ENCODE data around the gene AKR7A3. TPM values are rescaled to one million over a fixed set of nuclear protein-coding genes. Genes with fewer than 3 reads are reported as not detected.

The AKR7A3 gene
- total and polyA plus RNA-seq, 9 of the 15 experiments (the other 6 are each of a cell fraction or from before 2014, with no cell fraction given) = 0.04 to 1.5 (median 0.44) TPM; not detected in 1

DNA sequence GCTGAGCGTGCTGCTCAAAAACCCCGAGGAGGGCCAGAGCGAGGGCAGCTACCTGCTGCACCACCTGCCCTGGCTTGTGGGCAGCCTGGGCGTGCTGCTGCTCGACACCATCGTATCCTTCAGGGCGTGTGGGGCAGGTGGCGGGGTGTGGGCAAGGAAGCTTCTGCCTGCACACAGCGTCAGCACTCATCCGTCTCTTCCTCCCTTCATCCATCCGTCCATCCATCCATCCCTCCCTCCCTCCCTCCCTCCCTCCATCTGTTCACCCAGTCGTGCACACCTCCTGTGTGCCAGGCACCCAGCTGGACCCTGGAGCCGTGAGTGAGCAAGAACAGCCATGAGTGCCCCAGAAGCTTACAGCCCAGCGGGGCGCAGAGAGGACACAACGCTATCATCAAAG is 38.7 kb upstream of the AKR7A3 start (continued):
- TF ChIP-seq MYBL2 (IDR thresholded peaks at IDR 0.05; ENCODE audit: low read depth) (no peak), MYBL2 (CRISPR knock-in tag; IDR thresholded peaks at IDR 0.05; ENCODE audit: borderline replicate concordance) (no peak)

DNA sequence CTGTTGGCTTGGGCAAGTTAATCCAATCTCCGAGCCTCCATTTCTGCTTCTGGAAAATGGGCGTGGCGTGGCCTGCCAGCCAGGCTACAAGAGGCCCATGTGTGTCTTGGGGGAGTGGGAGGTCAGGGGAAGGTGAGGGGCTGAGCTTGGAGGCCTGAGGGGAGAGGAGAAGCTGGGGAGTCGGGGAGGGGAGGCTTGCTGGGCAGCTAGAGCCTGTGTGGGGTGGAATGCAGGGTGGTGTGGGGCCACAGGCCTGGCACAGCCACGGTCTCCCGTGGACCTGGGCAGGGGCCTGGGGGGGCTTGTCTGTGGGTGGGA is 38.1 kb upstream of the AKR7A3 start:
- POLR2A ChIA-PET = interaction anchor here (0.6 to 1.0 kb wide), 2 partner anchors 11 to 978 kb away, joined by 3 read pairs; no protein-coding TSS in a partner anchor
- Histone ChIP-seq H3K4me1 (replicated peaks in 1 of 2; ENCODE audit: control insufficient read depth in 2 of 2, insufficient read depth in 2 of 2, low read length in 2 of 2) (peaks cover 16 to 46% of the 10 kb centered on the region in 2 experiments), H3K4me2 (ENCODE audit: insufficient read depth, low read length) (no peak overlapping the region), H3K9ac (ENCODE audit: insufficient read depth in 1 of 2, low read depth in 2 of 2, low read length in 2 of 2) (peak overlapping the region in 1 of 2 experiments; percentile 46; a peak in 2 of 4 replicates), H3K27ac (ENCODE audit: extremely low read depth, low read depth, low read length) (no peak overlapping the region), H2AFZ (ENCODE audit: low read depth, low read length) (no peak overlapping the region), H3K9me3 (replicated peaks; ENCODE audit: control insufficient read depth, insufficient read depth, low read depth, low read length) (no peaks in the 10 kb centered on the region), H3K27me3 (ENCODE audit: control insufficient read depth in 2 of 2, insufficient read depth in 2 of 2, low read length in 2 of 2) (no peaks in the 10 kb centered on the region), H3K79me2 (ENCODE audit: control insufficient read depth, insufficient read depth, low read length) (no peaks in the 10 kb centered on the region), H3K36me3 (ENCODE audit: control insufficient read depth, insufficient read depth, low read length) (peaks cover 59% of the 10 kb centered on the region; the same call in 2 of the 3 replicates), H3K4me3 (no peak overlapping the region), H3K9me1 (ENCODE audit: control insufficient read depth, insufficient read depth, low read length) (peaks cover 20% of the 10 kb centered on the region), H4K20me1 (replicated peaks; ENCODE audit: control insufficient read depth, insufficient read depth, low read length) (peaks cover 33% of the 10 kb centered on the region)
- no TSS peak for BruUV-seq (replicated peaks)
- in situ Hi-C loops (cut with MboI) (no loop called here), intact Hi-C loops (cut with micrococcal nuclease) (no loop called here)
- FAIRE-seq (no peak), ATAC-seq (no peak), DNase-seq (ENCODE audit: extremely low read depth in 1 of 4, low spot score in 3 of 4) (no peak)
- CTCF ChIA-PET (ENCODE audit: low intra/inter-chr PET ratio) = no interaction called here
- 98% methylated on average over 5 of the region's 6 CpGs for WGBS (ENCODE audit: insufficient coverage, low coverage, missing lambda C conversion rate)
- TF ChIP-seq, protein P1, sequence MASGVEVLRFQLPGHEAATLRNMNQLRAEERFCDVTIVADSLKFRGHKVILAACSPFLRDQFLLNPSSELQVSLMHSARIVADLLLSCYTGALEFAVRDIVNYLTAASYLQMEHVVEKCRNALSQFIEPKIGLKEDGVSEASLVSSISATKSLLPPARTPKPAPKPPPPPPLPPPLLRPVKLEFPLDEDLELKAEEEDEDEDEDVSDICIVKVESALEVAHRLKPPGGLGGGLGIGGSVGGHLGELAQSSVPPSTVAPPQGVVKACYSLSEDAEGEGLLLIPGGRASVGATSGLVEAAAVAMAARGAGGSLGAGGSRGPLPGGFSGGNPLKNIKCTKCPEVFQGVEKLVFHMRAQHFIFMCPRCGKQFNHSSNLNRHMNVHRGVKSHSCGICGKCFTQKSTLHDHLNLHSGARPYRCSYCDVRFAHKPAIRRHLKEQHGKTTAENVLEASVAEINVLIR (CRISPR knock-in tag; IDR thresholded peaks at IDR 0.05) = no peak
- TF ChIP-seq RBFOX2 (IDR thresholded peaks at IDR 0.05; ENCODE audit: low read depth, low read length) = 0 out of 2 replicates have a peak, but pooled peaks have one; percentile 35
- TF ChIP-seq, protein P2, sequence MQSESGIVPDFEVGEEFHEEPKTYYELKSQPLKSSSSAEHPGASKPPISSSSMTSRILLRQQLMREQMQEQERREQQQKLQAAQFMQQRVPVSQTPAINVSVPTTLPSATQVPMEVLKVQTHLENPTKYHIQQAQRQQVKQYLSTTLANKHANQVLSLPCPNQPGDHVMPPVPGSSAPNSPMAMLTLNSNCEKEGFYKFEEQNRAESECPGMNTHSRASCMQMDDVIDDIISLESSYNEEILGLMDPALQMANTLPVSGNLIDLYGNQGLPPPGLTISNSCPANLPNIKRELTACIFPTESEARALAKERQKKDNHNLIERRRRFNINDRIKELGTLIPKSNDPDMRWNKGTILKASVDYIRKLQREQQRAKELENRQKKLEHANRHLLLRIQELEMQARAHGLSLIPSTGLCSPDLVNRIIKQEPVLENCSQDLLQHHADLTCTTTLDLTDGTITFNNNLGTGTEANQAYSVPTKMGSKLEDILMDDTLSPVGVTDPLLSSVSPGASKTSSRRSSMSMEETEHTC (IDR thresholded peaks at IDR 0.05) = no peak

All from K562 (cell line).